Thoracic aorta (tissue), 2 donors: Measurements from ENCODE around the gene METAP1D. TPM values are rescaled to one million over a fixed set of nuclear protein-coding genes. Genes with fewer than 3 reads are reported as not detected.

Experiments used
- ATAC-seq: fragments of 150-250 bp; one replicate; pipeline ENCODE4 v1.8.0; 2017; ENCODE audit warnings: low read depth; ENCODE audit not compliant: insufficient number of reproducible peaks, low FRiP score
- DNase-seq: peaks from one replicate; pipeline ENCODE4 v3.0.0-alpha.2; 2020; ENCODE audit warnings: low spot score
- H3K27ac ChIP-seq, 2 donors: fragments of 200-600 bp; sonication (generic); 1 replicate in 1 of 2; 2 replicates in 1 of 2; pipeline ENCODE4 v1.5.1; 2016; ENCODE audit warnings: mild to moderate bottlenecking in 2 of 2, moderate library complexity in 2 of 2
- H3K27me3 ChIP-seq: fragments of 200-600 bp; sonication (generic); replicated peaks from 2 replicates; pipeline ENCODE4 v1.6.0; 2016; ENCODE audit warnings: mild to moderate bottlenecking; ENCODE audit not compliant: insufficient read depth
- H3K36me3 ChIP-seq: fragments of 200-600 bp; sonication (generic); one replicate; pipeline ENCODE4 v1.5.1; 2016
- H3K4me1 ChIP-seq, 2 donors: fragments of 200-600 bp; sonication (generic); 1 replicate in 1 of 2; 2 replicates in 1 of 2; pipeline versions ENCODE4 v1.5.1 to v1.6.0; 2016; ENCODE audit warnings: low read depth in 2 of 2, mild to moderate bottlenecking in 1 of 2; ENCODE audit not compliant: control insufficient read depth in 1 of 2
- H3K4me3 ChIP-seq: fragments of 200-600 bp; sonication (generic); 2 replicates; pipeline ENCODE4 v1.5.1; 2016; ENCODE audit warnings: mild to moderate bottlenecking
- H3K9me3 ChIP-seq: fragments of 200-600 bp; sonication (generic); 2 replicates; pipeline ENCODE4 v1.5.1; 2016
- total RNA-seq, 2 donors: library from RNA; depleted of rRNA; stranded (reverse); fragments of >200 nt; gene quantifications; one replicate each; pipeline versions ENCODE4 v1.1.0 to v1.2.3, GENCODE V29; 2016
- TF ChIP-seq, protein P1 (sequence below): fragments of 200-600 bp; sonication (generic); IDR thresholded peaks from one replicate; pipeline ENCODE4 v1.5.1; 2019; ENCODE audit warnings: antibody characterized with exemption

The METAP1D gene
- total RNA-seq, 2 donors from 2014 or later, result 3.2 to 10.8 TPM

DNA sequence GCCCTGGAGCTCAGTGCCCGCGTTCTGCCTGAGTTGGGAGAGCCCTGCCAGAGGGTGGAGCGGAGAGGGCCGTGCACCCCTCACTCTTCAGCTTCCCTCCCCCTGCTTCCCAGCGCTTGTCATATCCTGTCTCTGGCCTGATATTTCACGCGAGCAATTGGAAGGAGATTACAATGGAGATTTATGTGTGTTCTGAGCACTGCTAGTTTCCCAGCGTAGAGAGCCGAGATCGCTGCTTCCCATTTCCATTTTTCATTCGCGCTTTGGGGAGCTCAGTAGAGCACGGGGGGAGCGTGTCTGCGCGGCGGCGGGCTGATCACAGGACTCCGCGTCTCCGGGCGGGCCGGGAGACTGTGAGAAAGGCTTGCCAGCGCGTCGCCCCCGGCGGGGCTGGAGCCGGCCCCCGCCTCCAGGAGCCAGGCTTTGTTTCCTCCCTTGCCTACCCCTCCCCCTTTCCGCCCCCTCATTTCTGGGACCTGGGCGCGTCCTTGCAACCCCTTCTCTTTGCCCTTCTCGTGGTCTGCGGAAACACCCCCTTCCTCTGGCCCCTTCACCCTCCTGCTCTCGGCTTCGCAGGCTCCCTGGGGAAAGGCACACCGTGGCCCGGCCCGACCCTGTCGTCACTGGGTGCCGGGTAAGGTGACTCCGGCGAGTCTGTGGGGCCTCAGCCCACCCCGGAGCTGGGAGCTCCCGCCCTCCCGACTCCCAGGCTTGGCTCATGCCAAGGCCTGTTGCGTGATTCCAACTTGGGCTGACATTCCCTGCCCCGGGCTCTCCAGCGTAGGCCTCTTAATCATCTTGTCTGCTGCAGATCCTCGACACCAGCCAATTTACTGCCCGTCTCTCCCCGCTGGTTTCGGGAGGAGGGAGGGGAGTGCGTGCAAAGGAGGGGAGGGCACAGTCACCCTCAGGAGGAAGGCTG, 97.1 kb downstream of the METAP1D start:
- H3K27me3 ChIP-seq, result peaks cover 68% of the 10 kb centered on the region

DNA sequence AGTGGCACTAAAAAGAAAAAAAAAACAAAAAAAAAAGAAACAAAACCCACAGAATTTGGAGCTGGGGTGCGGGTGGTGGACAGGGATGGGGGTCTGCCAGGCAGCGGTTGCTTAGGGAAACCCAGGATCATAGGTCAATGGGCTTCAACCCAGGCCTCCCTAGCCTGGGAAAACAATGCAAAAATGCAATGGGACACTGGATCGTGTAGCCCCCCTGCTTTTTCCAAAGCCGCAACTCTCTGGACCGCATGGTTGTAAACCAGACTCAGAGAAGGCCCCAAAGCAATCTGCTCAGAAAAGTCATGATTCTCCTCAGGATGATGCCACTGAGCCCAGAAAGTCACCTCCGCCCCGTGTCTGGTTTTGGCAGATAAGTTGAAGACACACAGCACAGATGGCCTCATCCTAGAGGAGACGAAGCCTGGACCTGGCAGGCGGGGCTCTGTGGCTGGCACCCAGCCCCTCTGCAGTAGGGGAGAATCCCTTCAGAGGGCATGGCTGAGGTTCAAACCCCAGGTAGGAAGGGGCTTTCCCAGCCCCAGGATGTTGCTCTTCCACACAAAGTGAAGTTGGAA, 97.9 kb downstream of the METAP1D start:
- H3K4me1 ChIP-seq, result peaks cover 48 to 76% of the 10 kb centered on the region in 2 donors

More for the DNA sequence above, 97.1 kb downstream of the METAP1D start:
- Histone ChIP-seq H3K9me3 (no peaks in the 10 kb centered on the region), H3K4me1 (peaks cover 43 to 69% of the 10 kb centered on the region in 2 donors), H3K36me3 (no peaks in the 10 kb centered on the region), H3K4me3 (peak overlapping the region; percentile 74), H3K27ac (no peak overlapping the region)
- DNase-seq, result no peak
- no peak for ATAC-seq
- TF ChIP-seq, protein P1, sequence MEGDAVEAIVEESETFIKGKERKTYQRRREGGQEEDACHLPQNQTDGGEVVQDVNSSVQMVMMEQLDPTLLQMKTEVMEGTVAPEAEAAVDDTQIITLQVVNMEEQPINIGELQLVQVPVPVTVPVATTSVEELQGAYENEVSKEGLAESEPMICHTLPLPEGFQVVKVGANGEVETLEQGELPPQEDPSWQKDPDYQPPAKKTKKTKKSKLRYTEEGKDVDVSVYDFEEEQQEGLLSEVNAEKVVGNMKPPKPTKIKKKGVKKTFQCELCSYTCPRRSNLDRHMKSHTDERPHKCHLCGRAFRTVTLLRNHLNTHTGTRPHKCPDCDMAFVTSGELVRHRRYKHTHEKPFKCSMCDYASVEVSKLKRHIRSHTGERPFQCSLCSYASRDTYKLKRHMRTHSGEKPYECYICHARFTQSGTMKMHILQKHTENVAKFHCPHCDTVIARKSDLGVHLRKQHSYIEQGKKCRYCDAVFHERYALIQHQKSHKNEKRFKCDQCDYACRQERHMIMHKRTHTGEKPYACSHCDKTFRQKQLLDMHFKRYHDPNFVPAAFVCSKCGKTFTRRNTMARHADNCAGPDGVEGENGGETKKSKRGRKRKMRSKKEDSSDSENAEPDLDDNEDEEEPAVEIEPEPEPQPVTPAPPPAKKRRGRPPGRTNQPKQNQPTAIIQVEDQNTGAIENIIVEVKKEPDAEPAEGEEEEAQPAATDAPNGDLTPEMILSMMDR, result no peak

DNA sequence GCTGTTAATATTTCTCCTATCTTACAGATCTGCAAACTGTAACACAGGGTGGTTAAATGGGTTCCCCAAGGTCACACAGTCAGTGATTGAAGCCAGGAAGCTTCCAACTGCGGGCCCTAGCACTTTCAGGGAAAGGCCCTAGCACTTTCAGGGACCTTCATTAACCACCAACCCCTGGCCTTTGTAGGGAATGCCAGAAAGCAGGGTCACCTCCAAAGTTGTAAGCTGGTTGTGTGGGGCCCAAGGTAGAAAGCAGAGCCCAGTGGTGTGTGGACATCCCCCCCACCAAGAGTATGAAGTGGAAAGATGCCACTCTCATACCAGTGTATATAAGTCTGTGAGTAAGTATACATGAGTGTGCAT, 98.5 kb downstream of the METAP1D start:
- no peak overlapping the region for H3K4me3 ChIP-seq
- no peak overlapping the region for H3K27ac ChIP-seq
- no peaks in the 10 kb centered on the region for H3K9me3 ChIP-seq
- peaks cover 48 to 82% of the 10 kb centered on the region in 2 donors for H3K4me1 ChIP-seq
- ATAC-seq, result no peak
- TF ChIP-seq, protein P1, result no peak
- no peak for DNase-seq
- H3K36me3 ChIP-seq, result no peaks in the 10 kb centered on the region
- H3K27me3 ChIP-seq, result peaks cover 55% of the 10 kb centered on the region

More for the DNA sequence above, 97.9 kb downstream of the METAP1D start:
- Histone ChIP-seq H3K9me3 (no peaks in the 10 kb centered on the region), H3K27me3 (peaks cover 60% of the 10 kb centered on the region), H3K36me3 (no peaks in the 10 kb centered on the region), H3K27ac (no peak overlapping the region), H3K4me3 (no peak overlapping the region)
- ATAC-seq (no peak), DNase-seq (no peak)
- TF ChIP-seq, protein P1, result no peak

DNA sequence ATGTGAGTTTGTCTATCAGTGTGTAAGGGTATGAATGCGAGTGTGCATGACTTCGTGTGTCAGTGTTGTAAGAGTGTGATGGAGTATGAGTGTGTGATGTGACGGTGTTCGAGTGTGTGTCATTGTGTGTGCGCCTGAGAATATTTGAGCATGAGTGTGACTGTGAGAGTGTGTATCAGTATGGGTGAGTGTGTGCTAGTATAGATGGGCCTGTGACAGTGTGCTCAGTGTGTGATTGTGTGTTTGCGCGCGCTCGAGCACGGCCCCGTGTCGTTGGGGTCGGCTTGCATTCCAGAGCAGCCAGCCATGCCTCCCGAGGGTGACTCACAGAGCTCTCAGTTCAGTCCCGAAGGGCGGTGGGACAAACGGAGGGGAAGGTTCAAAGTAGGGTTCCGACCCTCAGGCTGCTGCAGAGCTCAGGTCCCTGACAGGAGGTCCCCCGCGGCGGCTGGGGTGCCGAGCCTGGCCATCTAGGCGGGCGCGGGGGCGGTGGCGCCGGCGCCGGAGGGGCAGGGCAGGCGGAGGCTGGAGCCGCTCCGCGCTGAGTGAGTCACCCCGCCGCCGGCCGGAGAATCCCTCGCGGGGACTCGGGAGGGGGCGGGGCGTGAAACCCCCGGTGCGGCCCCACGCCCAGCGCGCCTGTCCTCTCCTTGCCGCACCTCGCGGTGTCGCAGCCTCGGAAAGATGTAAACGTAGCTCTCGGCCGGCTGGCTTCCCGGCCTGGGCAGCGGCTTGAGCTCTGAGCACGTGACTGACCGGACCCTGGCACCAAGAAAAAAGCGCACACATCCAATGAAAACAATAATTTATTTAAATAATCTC, 99.1 kb downstream of the METAP1D start:
- no peak for ATAC-seq
- Histone ChIP-seq H3K27me3 (peaks cover 53% of the 10 kb centered on the region), H3K4me1 (peaks cover 48 to 84% of the 10 kb centered on the region in 2 donors), H3K27ac (no peak overlapping the region), H3K4me3 (peak overlapping the region; percentile 71), H3K9me3 (no peaks in the 10 kb centered on the region), H3K36me3 (no peaks in the 10 kb centered on the region)
- TF ChIP-seq, protein P1, result no peak
- no peak for DNase-seq
